Keratinocyte (primary cell): Measurements from ENCODE around the gene SCP2D1.

ENCODE experiments used
- CTCF ChIP-seq, 3 experiments: IDR thresholded peaks in 1 of 3; conservative IDR thresholded peaks in 1 of 3; optimal IDR thresholded peaks in 1 of 3; 2 replicates in 2 of 3; 3 replicates in 1 of 3; pipeline versions ENCODE3 to v1.5.1; 2011; ENCODE audit warnings: low read length in 3 of 3, mild to moderate bottlenecking in 3 of 3, moderate library complexity in 2 of 3, control low read depth in 1 of 3, inconsistent platforms in 1 of 3; ENCODE audit not compliant: insufficient read depth in 2 of 3; ENCODE audit errors: extremely low read depth in 1 of 3
- EZH2 ChIP-seq: IDR thresholded peaks from one replicate; pipeline ENCODE4 v1.6.1; 2012; ENCODE audit warnings: inconsistent platforms, mild to moderate bottlenecking, low read length, moderate library complexity

GRCh38 chr20:18858816-18859215 is 45.2 kb downstream of the SCP2D1 start:
- no peak for TF ChIP-seq CTCF (optimal IDR thresholded peaks at IDR 0.05 in 1 of 3, IDR thresholded peaks at IDR 0.05 in 1 of 3, conservative IDR thresholded peaks at IDR 0.05 in 1 of 3; ENCODE audit: extremely low read depth in 1 of 3, insufficient read depth in 2 of 3, low read length in 3 of 3)
- TF ChIP-seq EZH2, result no peak
